ENCODE data around the gene ACOT7.

GRCh38 chr1:6292102-6292501 is 101.5 kb downstream of the ACOT7 start:
- TF ChIP-seq POLR2A (IDR thresholded peaks at IDR 0.05) = no peak
- no peak for TF ChIP-seq CTCF (IDR thresholded peaks at IDR 0.05)
